LoVo (cell line): ENCODE data around the gene WWC2.
A peak's percentile ranks its signal among the peaks of the same experiment; 100 is the strongest.

Experiments
- DNase-seq: peaks from one replicate; pipeline ENCODE4 v3.0.0-alpha.2; 2016; ENCODE audit warnings: low spot score

The WWC2 gene

GRCh38 chr4:183098723-183099536 is at the start of gene WWC2:
Gene WWC2, plus strand, starts transcription at chr4:183099257. Its CDS starts 235 bp downstream, at chr4:183099492.
- peak; percentile 93 for DNase-seq

GRCh38 chr4:183053681-183054080 is 45.4 kb upstream of the WWC2 start:
- no peak for DNase-seq

- DNase-seq: no peak
Measured at GRCh38 chr4:183057255-183057654, 41.8 kb upstream of the WWC2 start.

GRCh38 chr4:183059797-183060196 is 39.3 kb upstream of the WWC2 start:
- DNase-seq: no peak

GRCh38 chr4:183068502-183068901 is 30.6 kb upstream of the WWC2 start:
- no peak for DNase-seq

- no peak for DNase-seq
Measured at GRCh38 chr4:183071222-183071621, 27.8 kb upstream of the WWC2 start.

- no peak for DNase-seq
Measured at GRCh38 chr4:183072176-183072575, 26.9 kb upstream of the WWC2 start.

GRCh38 chr4:183073838-183074145 is 25.3 kb upstream of the WWC2 start:
- no peak for DNase-seq

- DNase-seq: no peak
Measured at GRCh38 chr4:183074288-183074990, 24.6 kb upstream of the WWC2 start.

GRCh38 chr4:183078634-183079033 is 20.4 kb upstream of the WWC2 start:
- no peak for DNase-seq

- DNase-seq: no peak
Measured at GRCh38 chr4:183080372-183081115, 18.5 kb upstream of the WWC2 start.

- no peak for DNase-seq
Measured at GRCh38 chr4:183081116-183081469, 18.0 kb upstream of the WWC2 start.

GRCh38 chr4:183082053-183082452 is 17.0 kb upstream of the WWC2 start:
- DNase-seq: peak; percentile 32

GRCh38 chr4:183094393-183095198 is 4.5 kb upstream of the WWC2 start:
- no peak for DNase-seq

GRCh38 chr4:183095199-183095512 is 3.9 kb upstream of the WWC2 start:
- no peak for DNase-seq

- DNase-seq: no peak
Measured at GRCh38 chr4:183096276-183096965, 2.6 kb upstream of the WWC2 start.

- DNase-seq: no peak
Measured at GRCh38 chr4:183097231-183098018, 1.6 kb upstream of the WWC2 start.

- no peak for DNase-seq
Measured at GRCh38 chr4:183098019-183098722, 886 bp upstream of the WWC2 start.

GRCh38 chr4:183099537-183100297 is 660 bp downstream of the WWC2 start:
- DNase-seq: peak; percentile 38

GRCh38 chr4:183100298-183100599 is 1.2 kb downstream of the WWC2 start:
- no peak for DNase-seq
